CD4-positive, alpha-beta T cell treated with Interleukin-4 for 1 hour (primary cell): Measurements from ENCODE around the gene DLX2.
"Not testable (repeated sequence)": the region's sequence is repeated elsewhere in the genome, so short reads cannot be mapped to it uniquely, and the experiment has no call there.

Source experiments
- DNase-seq, 2 donors: peaks; one replicate each; pipeline ENCODE4 v3.0.0-alpha.2; 2020 to 2022

Gene DLX2

DNA sequence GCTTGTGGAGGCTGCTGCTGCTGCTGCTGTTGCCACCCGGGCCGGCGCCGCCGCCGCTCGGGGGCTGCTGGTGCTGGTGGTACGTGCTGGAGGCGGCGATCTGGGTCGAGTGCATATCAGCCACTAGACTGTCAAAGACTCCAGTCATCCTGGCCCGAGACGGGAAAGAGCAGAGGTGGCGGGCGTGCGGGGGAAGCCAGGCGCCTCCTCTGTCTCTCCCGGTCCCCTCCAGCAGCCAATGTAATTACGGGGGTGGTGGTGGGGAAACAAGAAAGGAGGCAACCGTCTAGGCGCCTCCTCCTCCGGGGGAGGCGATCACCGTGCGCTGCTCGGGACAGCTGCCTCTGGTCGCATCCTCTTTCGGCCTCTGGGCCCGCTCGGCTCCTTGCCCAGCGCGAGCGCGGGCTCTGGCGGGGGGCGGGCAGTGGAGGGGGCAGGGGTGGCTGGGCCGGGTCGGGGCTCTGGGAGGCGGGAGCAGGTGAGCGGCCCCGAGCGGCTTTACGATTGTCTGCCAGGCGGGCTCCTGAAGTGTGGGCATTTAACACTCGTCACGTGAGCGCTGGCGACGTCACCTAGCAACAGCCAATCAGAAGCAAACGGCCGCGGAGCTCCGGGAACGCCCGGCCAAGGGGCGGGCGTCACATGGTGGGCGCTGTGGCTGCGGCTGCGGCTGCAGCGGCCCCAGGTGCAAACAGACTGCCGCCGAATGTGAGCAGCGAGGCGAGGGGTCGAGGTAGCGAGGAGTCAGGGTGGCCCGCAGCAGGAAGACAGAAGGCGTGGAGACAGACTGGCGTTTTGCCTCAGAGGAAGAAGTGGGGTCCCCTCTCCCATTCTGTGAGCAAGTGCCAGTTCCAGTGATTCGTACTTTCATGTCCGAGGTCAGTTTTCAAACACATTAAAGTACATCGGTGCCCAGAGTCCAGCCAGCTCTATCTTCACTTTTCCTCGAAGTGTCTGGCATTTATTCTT, at the start of gene DLX2:
DLX2 (minus strand) TSS at position 510 of the 969 bp plus-strand sequence; CDS start at position 148, 362 bp downstream.
- DNase-seq, result peak; percentile 80 to 83

DNA sequence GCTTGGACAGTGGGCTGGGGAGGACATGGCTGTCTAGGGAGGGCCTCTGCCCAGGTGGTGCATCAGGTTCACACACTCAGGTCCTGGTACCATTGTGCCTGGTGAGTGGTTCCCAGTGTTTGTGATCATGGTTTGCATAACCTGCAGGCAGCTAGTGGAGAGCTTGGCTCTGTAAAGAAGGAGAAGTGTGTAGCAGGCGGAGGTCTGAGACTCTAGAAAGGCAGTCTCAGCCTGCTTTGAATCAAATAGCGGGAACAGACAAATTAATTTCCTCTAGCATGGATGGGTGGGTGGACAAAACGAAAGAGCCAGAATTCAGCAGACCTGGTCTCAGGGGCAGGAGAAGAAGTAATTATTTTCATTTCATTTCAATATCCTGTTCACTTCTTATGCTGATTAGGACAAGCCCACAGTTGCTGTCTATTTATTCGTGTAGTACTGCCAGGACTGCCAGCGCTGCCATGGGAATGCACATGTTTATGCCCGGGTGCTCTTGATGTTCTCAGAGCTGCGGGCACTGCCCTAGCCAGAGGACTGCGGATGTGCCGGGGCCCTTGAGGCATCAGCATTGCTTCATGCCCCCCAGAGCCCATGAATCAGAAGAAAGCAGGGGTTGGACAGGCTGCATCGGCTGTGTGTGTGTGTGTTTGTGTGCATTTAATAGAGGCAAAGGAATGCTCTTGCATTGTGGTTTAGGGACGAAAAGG, 45.4 kb upstream of the DLX2 start:
- no peak for DNase-seq

DNA sequence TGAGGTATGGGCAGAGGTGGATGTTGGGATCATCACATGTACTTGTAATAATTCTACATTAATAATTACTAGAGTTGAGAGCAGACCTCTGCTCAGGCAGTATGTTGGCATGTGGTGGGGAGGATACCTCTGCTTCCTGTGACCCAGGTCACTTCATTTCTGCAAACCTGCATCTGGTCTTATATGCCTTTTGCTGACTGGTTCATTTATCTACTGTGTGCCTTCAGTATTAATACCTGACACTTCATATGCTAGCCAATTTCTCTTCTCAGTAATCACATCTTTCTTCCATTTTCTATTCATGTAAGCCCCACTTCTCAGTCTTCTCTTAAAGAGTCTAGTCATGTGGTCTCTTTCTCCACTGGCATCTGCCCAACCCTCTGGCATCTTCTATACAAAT, 41.1 kb upstream of the DLX2 start:
- no peak for DNase-seq

DNA sequence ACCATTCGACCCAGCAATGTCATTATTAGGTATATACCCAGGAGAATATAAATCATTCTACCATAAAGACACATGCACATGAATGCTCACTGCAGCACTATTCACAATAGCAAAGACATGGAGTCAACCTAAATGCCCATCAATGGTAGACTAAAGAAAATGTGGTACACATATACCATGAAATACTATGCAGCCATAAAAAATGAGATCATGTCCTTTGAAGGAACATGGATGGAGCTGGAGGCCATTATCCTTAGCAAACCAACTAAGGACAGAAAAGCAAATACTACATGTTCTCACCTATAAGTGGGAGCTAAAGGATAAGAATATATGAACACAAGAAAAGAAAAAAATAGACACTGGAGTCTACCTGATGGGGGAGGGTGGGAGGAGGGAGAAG, 36.0 kb upstream of the DLX2 start:
- not testable (repeated sequence) for DNase-seq

GRCh38 chr2:172137943-172138342, 35.2 kb upstream of the DLX2 start:
- DNase-seq, result no peak

GRCh38 chr2:172137109-172137508, 34.4 kb upstream of the DLX2 start:
- DNase-seq, result no peak

GRCh38 chr2:172135446-172135845, 32.7 kb upstream of the DLX2 start:
- DNase-seq, result no peak

- DNase-seq, result no peak
These were observed 31.6 kb upstream of the DLX2 start for GRCh38 chr2:172134270-172134669.

DNA sequence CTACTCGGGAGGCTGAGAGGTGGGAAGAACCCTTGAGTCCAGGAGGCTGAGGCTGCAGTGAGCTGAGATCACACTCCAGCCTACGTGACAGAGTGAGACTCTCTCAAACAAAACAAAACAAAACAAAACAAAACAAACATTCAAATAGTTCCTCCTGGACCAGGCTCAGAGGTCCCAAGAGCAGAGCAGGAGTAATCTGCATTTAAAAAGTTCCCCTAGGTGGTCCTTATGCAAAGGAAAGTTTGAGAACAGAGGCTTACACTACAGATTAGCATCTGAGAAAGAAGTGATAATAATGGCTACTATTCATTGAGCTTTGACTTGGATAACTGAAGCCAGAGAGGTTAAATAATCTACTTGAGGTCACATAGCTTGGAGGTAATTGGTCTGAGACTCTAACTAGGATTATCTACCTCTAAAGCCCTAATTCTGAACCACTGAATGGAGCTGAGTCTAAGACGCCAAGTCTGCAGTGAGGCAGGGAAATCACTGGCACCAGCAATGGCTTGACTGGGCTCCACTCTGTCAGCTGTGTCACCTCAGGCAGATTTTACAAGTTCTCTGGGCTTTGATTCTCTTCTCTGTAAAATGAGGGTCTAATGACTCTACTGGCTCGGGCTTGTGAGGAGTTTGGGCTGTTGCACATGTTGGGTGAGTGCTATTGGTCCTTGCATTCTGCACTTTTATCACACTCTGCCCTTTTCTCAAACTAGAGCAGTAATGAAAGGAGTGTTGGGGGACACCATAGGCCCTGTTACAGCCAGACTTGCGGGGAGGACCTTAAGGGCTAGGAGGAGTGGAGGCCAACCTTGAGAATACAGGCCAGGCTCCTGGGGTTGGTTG, 29.2 kb upstream of the DLX2 start:
- DNase-seq, result no peak

- no peak for DNase-seq
These were observed 26.7 kb upstream of the DLX2 start for GRCh38 chr2:172129404-172129803.

DNA sequence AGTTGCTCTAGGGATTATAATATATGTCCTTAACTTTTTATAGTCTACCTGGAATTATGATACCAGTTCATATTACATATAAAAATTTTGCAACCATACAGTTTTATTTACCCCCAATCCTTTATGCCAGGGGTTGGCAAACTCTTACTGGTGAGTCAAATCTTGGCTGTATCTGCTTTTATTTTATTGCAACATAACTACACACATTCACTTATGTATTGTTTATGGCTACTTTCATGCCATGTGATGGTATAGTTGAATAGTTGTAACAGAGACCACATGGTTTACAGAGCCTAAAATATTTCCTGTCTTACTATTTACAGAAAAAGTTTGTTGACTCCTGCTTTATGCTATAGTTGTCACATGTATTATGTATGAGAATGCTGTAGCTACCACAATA, 25.8 kb upstream of the DLX2 start:
- no peak for DNase-seq

DNA sequence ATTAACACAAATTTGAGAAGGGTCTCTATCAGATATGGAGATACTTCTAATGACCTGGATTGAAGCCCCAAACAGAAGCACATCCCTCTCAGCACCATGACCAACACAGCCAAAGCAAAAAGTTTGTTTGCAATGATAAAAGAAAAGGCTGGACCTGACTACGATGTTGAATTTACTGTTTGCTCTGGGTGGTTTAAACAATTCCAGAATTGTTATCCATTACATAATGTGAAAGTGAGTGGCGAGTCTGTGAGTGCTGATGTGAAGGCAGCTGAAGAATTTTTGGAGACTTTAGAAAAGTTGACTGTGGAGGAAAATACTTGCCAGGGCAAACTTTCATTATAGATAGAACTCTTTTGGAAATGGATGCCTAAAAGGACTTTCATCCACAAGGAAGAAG, 17.4 kb upstream of the DLX2 start:
- no peak for DNase-seq

- no peak for DNase-seq
These were observed 16.4 kb upstream of the DLX2 start for GRCh38 chr2:172119089-172119488.

DNA sequence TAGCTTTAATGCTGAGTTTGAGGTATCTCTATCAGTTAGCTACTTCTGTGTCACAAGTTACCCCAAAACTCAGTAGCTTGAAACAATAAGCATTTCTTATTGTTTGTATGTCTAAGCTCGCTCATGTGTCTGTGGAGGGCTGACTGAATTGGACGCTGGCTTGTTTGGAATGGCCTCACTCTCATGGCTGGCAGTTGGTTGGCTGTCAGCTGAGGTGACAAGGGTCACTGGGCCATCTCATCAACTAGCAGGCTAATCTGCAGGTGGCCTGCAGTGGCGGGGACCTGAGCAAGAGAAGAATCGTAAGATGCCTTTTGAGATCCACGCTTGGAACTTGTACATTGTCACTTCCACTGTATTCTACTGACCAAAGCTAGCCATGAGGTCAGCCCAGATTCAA, 13.4 kb upstream of the DLX2 start:
- DNase-seq, result no peak

GRCh38 chr2:172114579-172114978, 11.9 kb upstream of the DLX2 start:
- DNase-seq, result no peak

GRCh38 chr2:172114176-172114575, 11.5 kb upstream of the DLX2 start:
- DNase-seq, result not testable (repeated sequence)

GRCh38 chr2:172113617-172114016, 10.9 kb upstream of the DLX2 start:
- DNase-seq, result no peak

GRCh38 chr2:172109988-172110811, 7.5 kb upstream of the DLX2 start:
- no peak for DNase-seq

DNA sequence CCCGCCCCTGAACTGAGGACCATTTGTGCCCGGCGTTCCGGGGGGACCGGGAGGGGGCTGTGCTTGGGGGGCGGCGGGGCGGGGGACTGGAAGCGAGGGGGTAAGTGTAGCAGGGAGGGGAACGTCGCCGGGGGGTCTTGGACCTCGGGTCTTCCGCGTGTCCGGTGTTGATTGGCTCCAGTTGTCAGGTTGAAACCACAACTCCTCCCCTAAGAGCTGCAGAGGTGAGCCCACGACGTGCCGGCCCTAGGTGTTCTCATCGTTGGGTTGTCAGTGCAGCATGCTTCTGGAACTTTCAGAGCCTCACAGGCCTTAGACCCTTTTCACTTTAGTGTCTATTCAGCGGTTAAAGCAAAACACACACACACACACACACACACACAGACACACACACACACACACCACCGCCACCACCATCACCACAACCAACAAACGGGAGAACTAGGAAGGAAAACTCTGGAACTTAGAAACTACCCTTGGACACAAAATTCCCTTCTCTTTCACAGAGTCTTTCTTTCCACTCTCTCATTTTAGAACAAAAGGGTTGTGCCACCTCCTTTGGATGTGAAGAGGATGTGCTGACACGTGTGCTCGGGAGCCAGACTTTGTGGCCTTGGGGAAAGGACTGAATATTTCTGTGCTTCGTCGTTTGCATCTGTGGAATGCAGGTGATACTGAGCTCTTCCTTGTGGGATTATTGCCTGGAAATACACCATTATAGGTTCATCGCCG, 6.7 kb upstream of the DLX2 start:
- DNase-seq, result no peak

DNA sequence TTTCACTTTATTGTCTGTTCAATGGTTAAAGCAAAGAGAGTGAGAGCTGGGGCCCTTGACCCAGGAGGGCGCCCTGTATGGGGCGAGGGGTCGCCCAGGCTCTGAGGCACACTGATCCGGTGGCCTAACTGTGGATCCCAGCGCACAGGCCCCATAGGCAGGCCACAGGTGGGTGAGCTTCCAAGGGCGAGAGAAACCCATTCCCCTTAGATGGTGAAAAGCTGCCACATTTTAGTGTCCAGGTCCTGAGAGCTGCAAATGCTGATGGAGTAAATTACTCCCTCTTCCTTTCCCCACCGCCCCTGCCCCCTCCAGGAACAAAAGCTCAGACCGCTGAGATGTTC, 5.9 kb upstream of the DLX2 start:
- DNase-seq, result no peak
